Gastrocnemius medialis (tissue), 4 donors: ENCODE measurements around the gene NDUFS6.

Experiments
- POLR2A ChIP-seq, 2 donors: fragments of 450-650 bp; IDR thresholded peaks; one replicate each; pipeline ENCODE4 v1.6.1; 2017; ENCODE audit warnings: antibody characterized with exemption in 2 of 2, mild to moderate bottlenecking in 2 of 2, moderate library complexity in 2 of 2
- TF ChIP-seq, protein P1 (sequence below), 5 experiments: fragments of 450-650 bp in 3 of 5; fragments of 200-600 bp in 2 of 5; sonication (generic) in 2 of 5; IDR thresholded peaks in 4 of 5; conservative IDR thresholded peaks in 1 of 5; 1 replicate in 4 of 5; 2 replicates in 1 of 5; pipeline ENCODE4 v1.5.1; 2016 to 2019; ENCODE audit warnings: antibody characterized with exemption in 5 of 5, mild to moderate bottlenecking in 3 of 5, moderate library complexity in 3 of 5

DNA sequence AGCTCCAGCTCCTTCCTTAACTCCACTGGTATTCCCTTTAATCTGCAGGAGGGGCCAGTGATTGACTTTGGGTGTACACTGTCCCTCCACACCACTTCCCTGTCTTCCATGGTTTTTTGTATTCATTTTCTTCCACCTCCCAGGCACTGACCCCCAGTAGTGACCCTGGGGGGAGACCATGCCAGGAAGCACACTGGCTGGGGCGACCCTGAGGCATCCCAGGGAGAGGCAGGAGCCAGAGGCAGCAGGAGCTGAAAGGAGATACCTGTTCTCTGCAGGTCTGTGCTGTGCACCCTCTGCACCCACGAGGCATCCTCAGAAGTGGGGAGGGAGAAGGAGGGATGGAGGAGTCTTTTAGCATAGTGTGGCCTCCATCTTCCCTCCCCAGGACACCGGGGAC, 53.9 kb downstream of the NDUFS6 start:
- TF ChIP-seq, protein P1, sequence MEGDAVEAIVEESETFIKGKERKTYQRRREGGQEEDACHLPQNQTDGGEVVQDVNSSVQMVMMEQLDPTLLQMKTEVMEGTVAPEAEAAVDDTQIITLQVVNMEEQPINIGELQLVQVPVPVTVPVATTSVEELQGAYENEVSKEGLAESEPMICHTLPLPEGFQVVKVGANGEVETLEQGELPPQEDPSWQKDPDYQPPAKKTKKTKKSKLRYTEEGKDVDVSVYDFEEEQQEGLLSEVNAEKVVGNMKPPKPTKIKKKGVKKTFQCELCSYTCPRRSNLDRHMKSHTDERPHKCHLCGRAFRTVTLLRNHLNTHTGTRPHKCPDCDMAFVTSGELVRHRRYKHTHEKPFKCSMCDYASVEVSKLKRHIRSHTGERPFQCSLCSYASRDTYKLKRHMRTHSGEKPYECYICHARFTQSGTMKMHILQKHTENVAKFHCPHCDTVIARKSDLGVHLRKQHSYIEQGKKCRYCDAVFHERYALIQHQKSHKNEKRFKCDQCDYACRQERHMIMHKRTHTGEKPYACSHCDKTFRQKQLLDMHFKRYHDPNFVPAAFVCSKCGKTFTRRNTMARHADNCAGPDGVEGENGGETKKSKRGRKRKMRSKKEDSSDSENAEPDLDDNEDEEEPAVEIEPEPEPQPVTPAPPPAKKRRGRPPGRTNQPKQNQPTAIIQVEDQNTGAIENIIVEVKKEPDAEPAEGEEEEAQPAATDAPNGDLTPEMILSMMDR (IDR thresholded peaks at IDR 0.05 in 4 of 5, conservative IDR thresholded peaks at IDR 0.05 in 1 of 5): no peak
- TF ChIP-seq POLR2A (IDR thresholded peaks at IDR 0.05): no peak
